ENCODE results near the gene C7orf25.

- TF ChIP-seq CTCF (IDR thresholded peaks at IDR 0.05) (no peak), POLR2A (IDR thresholded peaks at IDR 0.05) (no peak)
Observed at GRCh38 chr7:42915356-42915755, 3.5 kb upstream of the C7orf25 start.
